Measurements from ENCODE around the gene OR1G1.
"Not testable (repeated sequence)": the region's sequence is repeated elsewhere in the genome, so short reads cannot be mapped to it uniquely, and the experiment has no call there.

OR1G1 gene

GRCh38 chr17:3127451-3127850 lies at the start of gene OR1G1:
TSS of gene OR1G1 (minus strand) at chr17:3127551. CDS start at chr17:3127551, 0 bp downstream.
- no peak for DNase-seq

- DNase-seq: no peak
Measured at GRCh38 chr17:3167574-3167973, 40.2 kb upstream of the OR1G1 start.

- DNase-seq: no peak
Measured at GRCh38 chr17:3157218-3157617, 29.9 kb upstream of the OR1G1 start.

GRCh38 chr17:3137494-3137893 lies 10.1 kb upstream of the OR1G1 start:
- not testable (repeated sequence) for DNase-seq

GRCh38 chr17:3104322-3104721 lies 23.0 kb downstream of the OR1G1 start, which contains the start of gene OR1D2:
TSS of gene OR1D2 (minus strand) at chr17:3104422. CDS start at chr17:3092996, 11,426 bp downstream.
- no peak for DNase-seq

Data from femur (tissue), 1 donor.